GDM1 (cell line): Measurements from ENCODE around the gene SPAG9.
A peak's percentile ranks its signal among the peaks of the same experiment; 100 is the strongest.

ENCODE experiments used
- DNase-seq: peaks from one replicate; lab custom pipeline; 2025; lab: John Stamatoyannopoulos, UW

SPAG9 gene, protein sequence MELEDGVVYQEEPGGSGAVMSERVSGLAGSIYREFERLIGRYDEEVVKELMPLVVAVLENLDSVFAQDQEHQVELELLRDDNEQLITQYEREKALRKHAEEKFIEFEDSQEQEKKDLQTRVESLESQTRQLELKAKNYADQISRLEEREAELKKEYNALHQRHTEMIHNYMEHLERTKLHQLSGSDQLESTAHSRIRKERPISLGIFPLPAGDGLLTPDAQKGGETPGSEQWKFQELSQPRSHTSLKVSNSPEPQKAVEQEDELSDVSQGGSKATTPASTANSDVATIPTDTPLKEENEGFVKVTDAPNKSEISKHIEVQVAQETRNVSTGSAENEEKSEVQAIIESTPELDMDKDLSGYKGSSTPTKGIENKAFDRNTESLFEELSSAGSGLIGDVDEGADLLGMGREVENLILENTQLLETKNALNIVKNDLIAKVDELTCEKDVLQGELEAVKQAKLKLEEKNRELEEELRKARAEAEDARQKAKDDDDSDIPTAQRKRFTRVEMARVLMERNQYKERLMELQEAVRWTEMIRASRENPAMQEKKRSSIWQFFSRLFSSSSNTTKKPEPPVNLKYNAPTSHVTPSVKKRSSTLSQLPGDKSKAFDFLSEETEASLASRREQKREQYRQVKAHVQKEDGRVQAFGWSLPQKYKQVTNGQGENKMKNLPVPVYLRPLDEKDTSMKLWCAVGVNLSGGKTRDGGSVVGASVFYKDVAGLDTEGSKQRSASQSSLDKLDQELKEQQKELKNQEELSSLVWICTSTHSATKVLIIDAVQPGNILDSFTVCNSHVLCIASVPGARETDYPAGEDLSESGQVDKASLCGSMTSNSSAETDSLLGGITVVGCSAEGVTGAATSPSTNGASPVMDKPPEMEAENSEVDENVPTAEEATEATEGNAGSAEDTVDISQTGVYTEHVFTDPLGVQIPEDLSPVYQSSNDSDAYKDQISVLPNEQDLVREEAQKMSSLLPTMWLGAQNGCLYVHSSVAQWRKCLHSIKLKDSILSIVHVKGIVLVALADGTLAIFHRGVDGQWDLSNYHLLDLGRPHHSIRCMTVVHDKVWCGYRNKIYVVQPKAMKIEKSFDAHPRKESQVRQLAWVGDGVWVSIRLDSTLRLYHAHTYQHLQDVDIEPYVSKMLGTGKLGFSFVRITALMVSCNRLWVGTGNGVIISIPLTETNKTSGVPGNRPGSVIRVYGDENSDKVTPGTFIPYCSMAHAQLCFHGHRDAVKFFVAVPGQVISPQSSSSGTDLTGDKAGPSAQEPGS (N-terminal part only)

DNA sequence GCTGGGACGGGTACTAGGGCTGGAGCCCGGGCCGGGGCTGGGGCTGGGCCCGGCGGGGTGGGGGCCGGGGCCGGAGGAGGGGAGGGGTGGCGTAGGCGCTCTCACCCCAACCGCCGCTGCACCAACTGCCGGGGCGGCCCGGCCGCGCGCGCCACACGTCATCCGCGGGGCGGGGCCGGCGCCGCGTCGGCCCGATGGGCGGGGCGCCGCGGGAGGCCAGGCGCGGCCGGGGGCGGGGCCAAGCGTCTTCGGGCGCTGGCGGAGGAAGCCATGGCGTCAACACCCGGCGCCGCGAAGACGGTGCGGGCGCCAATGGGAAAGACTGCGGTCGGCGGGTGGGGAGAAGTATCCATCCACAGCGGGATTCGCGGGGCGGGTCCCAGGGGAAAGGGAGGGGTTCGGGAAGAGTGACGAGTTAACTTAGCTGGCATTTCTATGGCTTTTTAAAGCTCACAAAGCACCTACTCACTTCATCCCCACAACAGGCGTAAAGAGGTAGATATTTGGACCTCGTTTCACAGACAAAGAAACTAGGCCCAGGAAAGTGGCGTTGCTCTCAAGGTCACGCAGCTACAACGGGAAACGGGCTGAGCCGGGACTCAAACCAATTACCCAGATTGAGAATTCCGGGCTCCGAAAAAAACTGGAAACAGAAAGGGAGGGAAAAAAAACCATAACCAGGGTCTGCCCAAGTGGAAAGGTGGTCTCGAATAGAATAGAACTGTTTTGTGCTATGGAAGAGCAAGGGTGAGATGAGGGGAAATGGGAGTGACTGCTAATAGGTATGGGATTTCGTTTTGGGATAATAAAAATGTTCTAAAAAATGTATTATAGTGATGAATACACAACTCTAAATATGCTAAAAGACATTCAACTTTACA lies at the start of gene SPAG9:
TSS of gene SPAG9 (minus strand) at position 130 of the 881 bp plus-strand sequence. CDS start 212 bp downstream, outside the sequence.
- peak; percentile 93 for DNase-seq

DNA sequence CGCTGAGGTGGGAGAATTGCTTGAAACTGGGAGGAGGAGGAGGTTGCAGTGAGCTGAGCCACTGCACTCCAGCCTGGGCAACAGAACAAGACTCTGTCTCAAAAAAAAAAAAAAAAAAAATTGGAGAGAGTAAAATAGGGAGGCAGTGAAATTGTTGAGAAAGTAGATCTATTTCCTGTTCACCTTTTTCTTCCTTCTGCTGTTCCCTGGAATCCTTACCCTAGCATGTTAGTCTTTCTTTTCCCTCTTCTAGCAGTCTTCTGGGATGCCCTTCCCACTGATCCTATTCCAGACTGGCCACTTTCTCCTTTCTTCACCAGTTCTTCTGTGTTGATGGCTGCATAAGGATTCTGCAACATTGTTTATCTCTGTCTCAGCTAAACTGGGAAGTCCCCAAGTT lies 48.7 kb upstream of the SPAG9 start:
- no peak for DNase-seq

DNA sequence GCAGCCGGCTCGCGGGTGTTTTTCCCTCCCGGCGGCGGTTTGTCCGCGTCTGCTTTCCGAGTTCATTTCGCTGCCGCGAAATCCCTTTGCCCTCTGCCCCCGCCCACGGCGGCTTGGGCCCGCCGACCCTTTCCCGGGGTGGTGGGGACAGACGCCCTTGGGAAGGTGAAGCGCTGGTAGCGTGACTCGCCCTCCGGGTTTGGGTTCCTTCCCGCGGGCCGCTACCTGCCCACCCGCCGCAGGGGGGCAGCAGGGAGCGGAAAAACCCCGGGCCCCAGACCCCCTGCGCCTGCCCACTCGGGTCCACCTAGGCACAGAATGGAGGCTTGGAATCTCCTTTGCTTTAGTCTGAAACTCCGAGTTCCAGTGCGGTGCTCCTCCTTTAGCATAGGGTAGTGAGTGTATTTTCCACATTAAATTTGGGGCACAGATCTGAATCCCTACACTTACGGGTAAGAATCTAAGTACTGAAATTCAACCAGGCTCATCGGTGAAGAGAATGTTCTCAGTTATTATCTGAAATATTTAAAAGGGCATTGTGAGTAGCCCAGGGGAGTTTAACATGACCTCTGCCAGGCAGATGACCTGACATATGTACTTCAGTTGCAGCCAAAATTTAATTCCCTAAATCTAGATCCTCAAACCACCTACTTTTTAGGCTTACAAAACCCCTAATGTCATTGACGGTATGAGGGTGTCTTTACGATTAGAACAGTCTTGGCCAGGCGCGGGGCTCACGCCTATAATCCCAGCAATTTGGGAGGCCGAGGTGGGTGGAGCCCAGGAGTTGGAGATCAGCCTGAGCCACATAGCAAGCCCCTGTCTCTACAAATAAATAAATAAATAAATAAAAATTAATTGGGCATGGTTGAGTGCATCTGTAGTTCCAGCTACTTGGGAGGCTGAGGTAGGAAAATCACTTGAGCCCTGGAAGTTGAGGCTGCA lies 46.6 kb upstream of the SPAG9 start:
- peak; percentile 41 for DNase-seq

GRCh38 chr17:51166198-51166986 lies 45.7 kb upstream of the SPAG9 start, which contains the start of gene NME2:
Gene NME2, plus strand, starts transcription at chr17:51166411. Its CDS starts 420 bp downstream, at chr17:51166831.
- DNase-seq = peak; percentile 71

DNA sequence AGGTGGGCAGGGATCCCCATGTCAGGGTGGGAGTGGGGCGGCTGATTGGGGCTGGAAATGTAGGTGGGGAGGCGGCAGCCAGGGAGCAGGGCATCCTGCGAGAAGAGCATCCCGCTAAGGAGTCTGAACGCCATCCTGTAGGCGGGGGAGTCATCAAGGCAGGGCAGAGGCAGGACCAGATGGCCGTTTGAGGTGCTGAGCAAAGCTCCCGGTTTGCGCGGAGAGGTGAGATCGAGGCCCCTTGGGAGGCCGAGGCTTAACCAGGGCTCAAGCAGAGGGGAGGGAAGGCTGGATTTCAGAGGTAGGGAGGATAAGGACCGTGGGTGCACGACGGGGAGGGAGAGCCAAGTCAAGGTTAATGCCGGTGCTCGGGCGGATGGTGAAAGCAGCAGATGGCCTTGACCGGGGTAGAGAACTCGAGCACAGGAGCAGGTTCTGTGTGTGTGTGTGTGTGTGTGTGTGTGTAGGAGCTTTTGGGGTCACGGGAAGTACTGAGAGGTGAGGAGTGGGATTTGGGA lies 45.1 kb upstream of the SPAG9 start:
- DNase-seq = no peak

DNA sequence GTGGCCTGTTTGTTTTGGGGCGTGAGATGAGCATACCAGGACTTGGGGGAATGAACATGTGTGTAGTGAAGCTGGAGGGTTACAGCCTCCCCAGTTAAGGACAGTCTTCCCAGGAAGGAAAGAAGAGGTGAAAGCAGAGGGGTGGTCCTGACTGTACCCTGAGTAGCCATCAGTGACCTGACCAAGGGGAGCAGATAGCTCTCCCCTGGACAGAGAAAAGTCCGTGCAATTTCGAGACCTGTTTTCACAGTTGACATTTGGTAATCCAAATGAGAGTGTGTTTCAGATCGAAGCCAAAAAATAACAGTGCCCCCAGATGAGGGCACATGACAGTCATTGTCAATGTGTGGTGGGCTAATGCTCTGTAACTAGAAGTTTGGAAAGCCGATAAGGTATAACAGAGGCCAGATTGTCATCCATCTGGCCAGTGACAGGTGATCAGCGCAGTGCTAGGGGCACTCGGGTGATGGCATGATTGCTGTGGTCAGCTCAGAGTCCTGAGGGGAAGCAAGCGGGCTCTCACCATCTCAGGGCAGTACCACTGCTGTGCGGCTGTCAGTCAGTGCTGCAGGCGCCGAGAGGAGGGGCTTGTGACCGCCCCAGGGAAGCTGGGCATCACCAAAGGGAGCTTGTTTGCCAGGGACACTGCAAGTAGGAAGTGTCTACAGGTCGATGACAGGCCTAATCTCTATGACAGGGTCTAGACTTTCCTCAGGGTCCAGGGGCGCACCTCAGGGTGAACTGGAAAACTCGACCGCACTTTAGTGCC lies 44.4 kb upstream of the SPAG9 start:
- DNase-seq = no peak

- no peak for DNase-seq
Observed at GRCh38 chr17:51161541-51161940, 40.9 kb upstream of the SPAG9 start.

DNA sequence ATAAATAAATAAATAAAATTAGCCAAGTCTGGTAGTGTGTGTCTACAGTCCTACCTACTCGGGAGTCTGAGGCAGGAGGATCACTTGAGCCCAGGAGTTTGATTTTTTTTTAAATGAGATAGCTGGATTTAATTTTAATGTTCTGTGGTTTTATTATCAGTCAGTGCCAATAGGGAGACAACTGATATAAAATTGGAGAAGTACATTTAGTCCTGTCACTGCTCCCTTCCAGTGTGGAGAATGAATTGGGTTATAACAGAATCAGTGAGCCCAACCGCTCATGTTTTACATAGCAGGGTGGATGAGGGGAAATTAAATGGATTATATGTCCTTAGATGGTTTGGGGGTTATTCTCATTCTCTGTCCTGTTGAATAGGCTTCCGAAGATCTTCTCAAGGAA lies 38.9 kb upstream of the SPAG9 start:
- no peak for DNase-seq

DNA sequence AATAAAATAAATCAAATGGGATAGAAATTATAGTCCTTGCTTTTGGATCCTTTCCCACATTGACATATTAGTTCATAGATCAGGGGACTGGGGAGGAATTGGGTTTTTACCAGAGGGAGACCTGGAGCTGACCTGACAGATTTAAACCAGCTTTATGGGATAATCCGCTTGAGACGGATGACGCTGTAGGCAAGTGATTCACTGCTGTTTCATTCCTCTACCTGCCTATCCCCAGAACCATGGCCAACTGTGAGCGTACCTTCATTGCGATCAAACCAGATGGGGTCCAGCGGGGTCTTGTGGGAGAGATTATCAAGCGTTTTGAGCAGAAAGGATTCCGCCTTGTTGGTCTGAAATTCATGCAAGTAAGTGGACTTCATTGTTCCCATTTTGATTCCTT lies 34.7 kb upstream of the SPAG9 start:
- no peak for DNase-seq

- no peak for DNase-seq
Observed at GRCh38 chr17:51154176-51154575, 33.5 kb upstream of the SPAG9 start.

DNA sequence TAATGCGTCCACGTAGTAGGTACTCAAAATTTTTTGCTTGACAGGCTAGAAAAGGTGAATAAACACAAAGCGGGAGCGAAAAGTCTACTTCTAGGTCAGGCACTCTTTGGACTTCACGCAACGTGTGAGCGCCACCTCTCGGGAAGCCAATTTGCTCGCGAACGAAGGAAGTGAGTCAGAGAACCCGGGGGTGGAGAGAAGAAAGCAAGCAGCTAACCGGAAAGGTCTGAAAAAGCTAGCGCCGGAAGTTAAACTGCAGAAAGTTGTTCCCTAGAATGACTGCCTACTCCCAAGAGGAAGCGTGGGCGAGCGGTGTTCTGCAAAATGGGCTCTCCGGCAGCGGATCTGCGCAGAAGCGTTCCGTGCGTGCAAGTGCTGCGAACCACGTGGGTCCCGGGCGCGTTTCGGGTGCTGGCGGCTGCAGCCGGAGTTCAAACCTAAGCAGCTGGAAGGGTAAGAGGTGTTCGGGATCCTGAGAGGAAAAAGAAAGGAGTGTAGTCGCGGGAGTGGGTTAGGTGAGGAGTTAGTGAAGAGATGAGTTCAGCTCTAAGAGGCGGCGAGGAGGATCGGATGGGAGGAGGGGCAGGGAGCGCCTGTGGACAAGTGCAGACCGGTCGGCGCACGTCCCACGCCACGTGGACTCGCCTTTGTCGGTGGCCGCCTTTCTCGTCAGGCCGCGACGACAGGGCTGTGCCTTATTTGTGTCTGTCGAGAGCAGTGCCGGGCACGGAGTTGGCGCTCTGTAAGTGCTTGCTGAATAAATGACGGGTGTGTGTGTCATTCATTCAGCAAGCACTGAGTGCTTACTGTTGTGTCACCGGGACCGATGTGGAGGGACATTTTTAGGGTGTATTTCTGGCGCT lies 32.8 kb upstream of the SPAG9 start, which contains the start of gene NME1:
TSS of gene NME1 (plus strand) at position 350 of the 863 bp plus-strand sequence. CDS start 2,096 bp downstream, outside the sequence.
- DNase-seq = peak; percentile 97

- no peak for DNase-seq
Observed at GRCh38 chr17:51152766-51153209, 32.1 kb upstream of the SPAG9 start.

GRCh38 chr17:51150932-51151331 lies 30.3 kb upstream of the SPAG9 start:
- DNase-seq = no peak

DNA sequence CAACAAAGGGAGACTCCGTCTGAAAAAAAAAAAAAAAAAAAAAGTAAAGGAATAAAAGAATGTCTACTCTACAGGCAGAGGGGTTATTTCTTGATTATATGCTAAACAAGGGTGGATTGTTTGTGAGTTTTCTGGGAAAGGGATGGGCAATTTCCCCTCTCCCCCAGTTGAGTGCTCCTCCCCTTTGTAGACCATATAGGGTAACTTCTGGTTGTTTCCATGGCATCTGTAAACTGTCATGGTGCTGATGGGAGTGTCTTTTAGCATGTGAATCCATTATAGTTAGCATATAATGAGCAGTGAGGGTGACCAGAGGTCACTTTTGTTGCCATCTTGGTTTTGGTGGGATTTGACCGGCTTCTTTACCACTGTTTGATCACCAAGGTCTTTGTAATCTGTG lies 28.5 kb upstream of the SPAG9 start:
- no peak for DNase-seq

DNA sequence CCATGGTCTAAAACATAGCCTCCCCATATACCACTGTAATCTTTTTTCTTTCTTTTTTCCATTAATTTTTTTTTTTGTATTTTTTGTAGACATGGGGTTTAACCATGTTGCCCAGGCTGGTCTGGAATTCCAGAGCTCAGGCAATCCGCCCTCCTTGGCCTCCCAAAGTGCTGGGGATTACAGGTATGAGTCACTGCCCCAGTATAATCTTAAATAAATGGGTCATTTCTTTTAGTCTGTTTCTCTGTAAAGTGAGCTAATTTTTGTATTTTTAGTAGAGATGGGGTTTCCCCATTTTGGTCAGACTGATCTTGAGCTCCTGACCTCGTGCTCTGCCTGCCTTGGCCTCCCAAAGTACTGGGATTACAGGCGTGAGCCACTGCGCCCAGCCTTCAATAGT lies 27.0 kb upstream of the SPAG9 start:
- no peak for DNase-seq

DNA sequence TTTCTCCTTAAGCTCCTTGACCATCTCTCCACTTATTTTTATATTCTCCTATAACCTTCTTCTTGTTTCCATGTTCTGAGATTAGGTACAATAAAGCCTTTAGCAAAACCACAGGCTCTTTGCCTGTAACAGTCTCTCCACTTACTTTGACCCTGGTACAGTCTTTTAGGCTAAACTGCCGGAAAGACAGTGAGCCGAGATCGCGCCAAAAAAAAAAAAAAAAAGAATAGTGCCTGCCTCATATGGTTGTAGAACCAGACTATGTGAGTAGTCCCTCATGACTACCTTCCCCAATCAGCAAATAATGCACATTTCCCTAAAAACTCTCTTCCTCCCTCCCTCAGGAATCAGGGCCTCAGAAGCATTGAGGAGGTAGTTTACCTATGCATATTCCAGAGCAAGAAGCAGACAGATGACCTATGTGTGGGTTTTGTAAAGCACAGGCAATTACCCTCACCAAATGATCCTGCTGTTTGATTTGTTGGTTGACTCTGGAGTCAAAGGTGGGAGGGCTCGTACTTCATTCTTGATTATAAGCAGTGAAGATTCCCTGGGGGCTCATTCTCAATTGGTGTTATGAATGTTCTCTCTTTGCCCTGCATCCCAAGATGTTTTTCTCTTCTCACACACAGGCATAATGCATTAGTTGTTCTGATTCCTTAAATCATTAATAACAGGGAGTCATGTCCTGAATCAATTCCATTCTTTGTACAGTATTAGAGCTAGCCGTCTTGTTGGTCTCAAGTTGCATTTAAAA lies 23.8 kb upstream of the SPAG9 start:
- DNase-seq = no peak
